ENCODE measurements around the gene RNASEH1. TPM values are rescaled to one million over a fixed set of nuclear protein-coding genes. Genes with fewer than 3 reads are reported as not detected.
"Not testable (repeated sequence)": the region's sequence is repeated elsewhere in the genome, so short reads cannot be mapped to it uniquely, and the experiment has no call there.

The RNASEH1 gene
- total and polyA plus RNA-seq, 2 donors (not counting 1 experiment from before 2014, with no cell fraction given): 23.8 to 31.2 TPM

- H3K79me2 ChIP-seq (ENCODE audit: control insufficient read depth, insufficient read depth, low read length): no peaks in the 10 kb centered on the region
- H3K9me3 ChIP-seq (ENCODE audit: control insufficient read depth, insufficient read depth, low read depth, low read length): no peaks in the 10 kb centered on the region
- H2AFZ ChIP-seq (ENCODE audit: low read length): no peak overlapping the region
- no peaks in the 10 kb centered on the region for H3K4me1 ChIP-seq (ENCODE audit: control insufficient read depth, extremely low read depth, insufficient read depth, low read length)
- H4K20me1 ChIP-seq (ENCODE audit: control insufficient read depth, extremely low read depth, insufficient read depth, low read length): no peaks in the 10 kb centered on the region
- no peak overlapping the region for H3K9ac ChIP-seq (ENCODE audit: insufficient read depth, low read length)
- peaks cover 11% of the 10 kb centered on the region for H3K36me3 ChIP-seq (ENCODE audit: control insufficient read depth, insufficient read depth, low read length)
- no peak overlapping the region for H3K4me3 ChIP-seq (replicated peaks in 1 of 4; ENCODE audit: control extremely low read depth in 1 of 4, insufficient read depth in 1 of 4, low read depth in 3 of 4, low read length in 4 of 4)
- DNase-seq (ENCODE audit: low read depth in 2 of 2): no peak
- TF ChIP-seq, protein P1, sequence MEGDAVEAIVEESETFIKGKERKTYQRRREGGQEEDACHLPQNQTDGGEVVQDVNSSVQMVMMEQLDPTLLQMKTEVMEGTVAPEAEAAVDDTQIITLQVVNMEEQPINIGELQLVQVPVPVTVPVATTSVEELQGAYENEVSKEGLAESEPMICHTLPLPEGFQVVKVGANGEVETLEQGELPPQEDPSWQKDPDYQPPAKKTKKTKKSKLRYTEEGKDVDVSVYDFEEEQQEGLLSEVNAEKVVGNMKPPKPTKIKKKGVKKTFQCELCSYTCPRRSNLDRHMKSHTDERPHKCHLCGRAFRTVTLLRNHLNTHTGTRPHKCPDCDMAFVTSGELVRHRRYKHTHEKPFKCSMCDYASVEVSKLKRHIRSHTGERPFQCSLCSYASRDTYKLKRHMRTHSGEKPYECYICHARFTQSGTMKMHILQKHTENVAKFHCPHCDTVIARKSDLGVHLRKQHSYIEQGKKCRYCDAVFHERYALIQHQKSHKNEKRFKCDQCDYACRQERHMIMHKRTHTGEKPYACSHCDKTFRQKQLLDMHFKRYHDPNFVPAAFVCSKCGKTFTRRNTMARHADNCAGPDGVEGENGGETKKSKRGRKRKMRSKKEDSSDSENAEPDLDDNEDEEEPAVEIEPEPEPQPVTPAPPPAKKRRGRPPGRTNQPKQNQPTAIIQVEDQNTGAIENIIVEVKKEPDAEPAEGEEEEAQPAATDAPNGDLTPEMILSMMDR (conservative IDR thresholded peaks at IDR 0.05 in 1 of 2, IDR thresholded peaks at IDR 0.05 in 1 of 2; ENCODE audit: low read depth in 1 of 2, low read length in 2 of 2): no peak
- TF ChIP-seq EZH2 (IDR thresholded peaks at IDR 0.05; ENCODE audit: low read length, missing control alignments): no peak
- no peak overlapping the region for H3K4me2 ChIP-seq (ENCODE audit: extremely low read depth, insufficient read depth, low read length)
- H3K27me3 ChIP-seq (ENCODE audit: control insufficient read depth, insufficient read depth, low read length): no peaks in the 10 kb centered on the region
- H3K27ac ChIP-seq (ENCODE audit: insufficient read depth, low read length): no peak overlapping the region
Measured at GRCh38 chr2:3500326-3500899, 57.7 kb downstream of the RNASEH1 start.

- Histone ChIP-seq H3K27me3 (ENCODE audit: control insufficient read depth, insufficient read depth, low read length) (no peaks in the 10 kb centered on the region), H4K20me1 (ENCODE audit: control insufficient read depth, extremely low read depth, insufficient read depth, low read length) (no peaks in the 10 kb centered on the region), H3K27ac (ENCODE audit: insufficient read depth, low read length) (no peak overlapping the region), H3K4me1 (ENCODE audit: control insufficient read depth, extremely low read depth, insufficient read depth, low read length) (no peaks in the 10 kb centered on the region), H2AFZ (ENCODE audit: low read length) (no peak overlapping the region), H3K9me3 (ENCODE audit: control insufficient read depth, insufficient read depth, low read depth, low read length) (no peaks in the 10 kb centered on the region), H3K79me2 (ENCODE audit: control insufficient read depth, insufficient read depth, low read length) (no peaks in the 10 kb centered on the region), H3K9ac (ENCODE audit: insufficient read depth, low read length) (no peak overlapping the region), H3K4me3 (replicated peaks in 1 of 4; ENCODE audit: control extremely low read depth in 1 of 4, insufficient read depth in 1 of 4, low read depth in 3 of 4, low read length in 4 of 4) (no peak overlapping the region), H3K4me2 (ENCODE audit: extremely low read depth, insufficient read depth, low read length) (no peak overlapping the region), H3K36me3 (ENCODE audit: control insufficient read depth, insufficient read depth, low read length) (peaks cover 11% of the 10 kb centered on the region)
- TF ChIP-seq, protein P1 (conservative IDR thresholded peaks at IDR 0.05 in 1 of 2, IDR thresholded peaks at IDR 0.05 in 1 of 2; ENCODE audit: low read depth in 1 of 2, low read length in 2 of 2): no peak
- no peak for TF ChIP-seq EZH2 (IDR thresholded peaks at IDR 0.05; ENCODE audit: low read length, missing control alignments)
- no peak for DNase-seq (ENCODE audit: low read depth in 2 of 2)
Measured at GRCh38 chr2:3498783-3499394, 59.2 kb downstream of the RNASEH1 start.

DNA sequence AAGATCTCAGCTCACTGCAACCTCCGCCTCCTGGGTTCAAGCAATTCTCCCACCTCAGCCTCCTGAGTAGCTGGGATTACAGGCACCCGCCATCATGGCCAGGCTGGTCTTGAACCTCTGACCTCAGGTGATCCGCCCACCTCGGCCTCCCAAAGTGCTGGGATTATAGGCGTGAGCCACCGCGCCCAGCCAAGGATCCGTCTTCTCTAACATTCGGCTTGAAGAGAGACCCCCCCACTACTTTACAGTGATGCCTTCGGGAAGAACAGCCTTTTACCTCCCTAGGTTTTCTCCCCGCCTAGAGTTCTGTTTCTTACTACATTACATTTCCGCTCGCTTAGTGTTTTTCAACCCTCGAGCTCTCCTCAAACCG, 61.4 kb downstream of the RNASEH1 start:
- H4K20me1 ChIP-seq (ENCODE audit: control insufficient read depth, extremely low read depth, insufficient read depth, low read length); H3K4me1 ChIP-seq (ENCODE audit: control insufficient read depth, extremely low read depth, insufficient read depth, low read length); H3K4me2 ChIP-seq (ENCODE audit: extremely low read depth, insufficient read depth, low read length); H3K79me2 ChIP-seq (ENCODE audit: control insufficient read depth, insufficient read depth, low read length); H3K27ac ChIP-seq (ENCODE audit: insufficient read depth, low read length); H3K9me3 ChIP-seq (ENCODE audit: control insufficient read depth, insufficient read depth, low read depth, low read length); H3K4me3 ChIP-seq (replicated peaks in 1 of 4; ENCODE audit: control extremely low read depth in 1 of 4, insufficient read depth in 1 of 4, low read depth in 3 of 4, low read length in 4 of 4); H3K27me3 ChIP-seq (ENCODE audit: control insufficient read depth, insufficient read depth, low read length); H2AFZ ChIP-seq (ENCODE audit: low read length); DNase-seq (ENCODE audit: low read depth in 2 of 2); H3K9ac ChIP-seq (ENCODE audit: insufficient read depth, low read length): not testable (repeated sequence)
- peaks cover 11% of the 10 kb centered on the region for H3K36me3 ChIP-seq (ENCODE audit: control insufficient read depth, insufficient read depth, low read length)

Other genes starting within 250 kb of the RNASEH1 start
- 15.2 and 22.3 TPM in 2 replicates for gene EIPR1, start 180.5 kb downstream of the RNASEH1 start, total RNA-seq
- 23.9 and 34.6 TPM in 2 replicates for gene EIPR1, start 180.5 kb downstream of the RNASEH1 start, polyA plus RNA-seq
- gene TRAPPC12, start 178.6 kb downstream of the RNASEH1 start, total RNA-seq: 49.1 and 53.2 TPM in 2 replicates
- gene TRAPPC12, start 178.6 kb downstream of the RNASEH1 start, polyA plus RNA-seq: 33.7 and 52.0 TPM in 2 replicates
- gene ADI1, start 38.8 kb downstream of the RNASEH1 start, total RNA-seq: 22.1 and 41.9 TPM in 2 replicates
- 69.3 and 83.0 TPM in 2 replicates for gene ADI1, start 38.8 kb downstream of the RNASEH1 start, polyA plus RNA-seq
- 1,452 and 2,150 TPM in 2 replicates for gene RPS7, start 16.9 kb upstream of the RNASEH1 start, total RNA-seq
- gene RPS7, start 16.9 kb upstream of the RNASEH1 start, polyA plus RNA-seq: 1,409 and 1,476 TPM in 2 replicates
- gene COLEC11, start 36.8 kb upstream of the RNASEH1 start, total RNA-seq: 0.77 and 0.83 TPM in 2 replicates
- 0.30 and 0.34 TPM in 2 replicates for gene COLEC11, start 36.8 kb upstream of the RNASEH1 start, polyA plus RNA-seq
- not detected in 2 replicates for gene ALLC, start 99.9 kb upstream of the RNASEH1 start, total RNA-seq
- not detected in 2 replicates for gene ALLC, start 99.9 kb upstream of the RNASEH1 start, polyA plus RNA-seq
- not detected in 2 replicates for gene DCDC2C, start 145.2 kb upstream of the RNASEH1 start, total RNA-seq
- gene DCDC2C, start 145.2 kb upstream of the RNASEH1 start, polyA plus RNA-seq: not detected in 2 replicates

All from fibroblast of lung (primary cell).